Caco-2 (cell line): ENCODE measurements around the gene ADIPOQ. TPM values are rescaled to one million over a fixed set of nuclear protein-coding genes. Genes with fewer than 3 reads are reported as not detected.
"Not testable (repeated sequence)": the region's sequence is repeated elsewhere in the genome, so short reads cannot be mapped to it uniquely, and the experiment has no call there.

Experiments
- BruUV-seq: library from RNA; stranded (reverse); fragments of 400-500 nt; replicated peaks from 2 replicates; lab custom pipeline; 2021; lab: Mats Ljungman, UMichigan
- CTCF ChIA-PET: fragments of 300-600 bp; sonication (Branson Sonifier 250); formaldehyde crosslinking; loops from one replicate; lab custom pipeline; 2022; ENCODE audit warnings: antibody characterized with exemption; lab: Charles Lee
- POLR2A ChIA-PET: fragments of 300-600 bp; sonication (Branson Sonifier 250); formaldehyde crosslinking; loops from one replicate; lab custom pipeline; 2022; ENCODE audit warnings: antibody characterized with exemption; lab: Charles Lee
- DNase-seq, 2 experiments: peaks; one replicate each; pipeline versions ENCODE4 v3.0.0 to v3.0.0-alpha.2; 2020 to 2022
- H3K27me3 ChIP-seq: replicated peaks from 2 replicates; pipeline ENCODE4 v1.6.0; 2011; ENCODE audit warnings: low read length; ENCODE audit not compliant: control insufficient read depth, insufficient read depth
- H3K36me3 ChIP-seq: 2 replicates; pipeline ENCODE4 v1.5.1; 2011; ENCODE audit warnings: low read length; ENCODE audit not compliant: control insufficient read depth, insufficient read depth
- H3K4me1 ChIP-seq: fragments of 250-450 bp; sonication (Bioruptor Pico); 2 replicates; pipeline ENCODE4 v1.5.1; 2020; ENCODE audit warnings: mild to moderate bottlenecking
- H3K4me3 ChIP-seq: 2 replicates; pipeline ENCODE4 v1.5.1; 2011; ENCODE audit warnings: low read depth, mild to moderate bottlenecking, control low read depth, low read length
- H3K9me3 ChIP-seq: fragments of 250-450 bp; sonication (Bioruptor Pico); 2 replicates; pipeline ENCODE4 v1.5.1; 2020; ENCODE audit warnings: mild to moderate bottlenecking, moderate library complexity
- H3K27ac Mint-ChIP-seq: one replicate; pipeline ENCODE4 v1.8.0; 2022; ENCODE audit warnings: mixed read lengths; ENCODE audit not compliant: unreplicated experiment
- H3K27me3 Mint-ChIP-seq: one replicate; pipeline ENCODE4 v1.8.0; 2022; ENCODE audit warnings: mixed read lengths; ENCODE audit not compliant: insufficient read depth, unreplicated experiment
- H3K36me3 Mint-ChIP-seq: one replicate; pipeline ENCODE4 v1.8.0; 2022; ENCODE audit warnings: mild to moderate bottlenecking, mixed read lengths; ENCODE audit not compliant: insufficient read depth, unreplicated experiment
- H3K4me1 Mint-ChIP-seq: one replicate; pipeline ENCODE4 v1.8.0; 2022; ENCODE audit warnings: low read depth, mixed read lengths; ENCODE audit not compliant: unreplicated experiment
- H3K4me3 Mint-ChIP-seq: one replicate; pipeline ENCODE4 v1.8.0; 2022; ENCODE audit warnings: mild to moderate bottlenecking, moderate library complexity, mixed read lengths; ENCODE audit not compliant: unreplicated experiment
- H3K9me3 Mint-ChIP-seq: one replicate; pipeline ENCODE4 v1.8.0; 2022; ENCODE audit warnings: mixed read lengths; ENCODE audit not compliant: unreplicated experiment
- CTCF ChIP-seq, 2 experiments: fragments of 200-600 bp in 1 of 2; IDR thresholded peaks; 1 replicate in 1 of 2; 2 replicates in 1 of 2; pipeline versions ENCODE4 v1.5.1 to v1.8.0; 2011 to 2022; ENCODE audit warnings: antibody characterized with exemption in 1 of 2, control low read depth in 1 of 2, inconsistent platforms in 1 of 2, low read depth in 1 of 2, low read length in 1 of 2, mild to moderate bottlenecking in 1 of 2, moderate library complexity in 1 of 2; ENCODE audit not compliant: insufficient read depth in 1 of 2, severe bottlenecking in 1 of 2, unreplicated experiment in 1 of 2
- intact Hi-C: fragments of 100-400 bp; cut with micrococcal nuclease; formaldehyde crosslinking; loops from one replicate; pipeline ENCODE4 v1.10.0; 2022; ENCODE audit not compliant: unreplicated experiment
- total RNA-seq: library from RNA; stranded (reverse); gene quantifications from 2 replicates; pipeline ENCODE4 v1.2.3, GENCODE V29; 2022

Gene ADIPOQ
- total RNA-seq, 1 experiment from 2014 or later: not detected

GRCh38 chr3:186854146-186854545 lies 11.6 kb downstream of the ADIPOQ start:
- BruUV-seq: no TSS peak
- ChIA-PET CTCF (no interaction called here), POLR2A (no interaction called here)
- Histone ChIP-seq H3K36me3 (no peaks in the 10 kb centered on the region), H3K9me3 (0 out of 2 replicates have a peak, but pooled peaks cover 4% of the 10 kb centered on the region), H3K27me3 (no peaks in the 10 kb centered on the region), H3K4me1 (no peaks in the 10 kb centered on the region), H3K4me3 (no peak overlapping the region)
- no peak overlapping the region for H3K27ac Mint-ChIP-seq
- H3K27me3 Mint-ChIP-seq: no peaks in the 10 kb centered on the region
- TF ChIP-seq CTCF (IDR thresholded peaks at IDR 0.05; ENCODE audit: insufficient read depth in 1 of 2, low read depth in 1 of 2, low read length in 1 of 2, severe bottlenecking in 1 of 2, unreplicated experiment in 1 of 2): no peak
- H3K4me3 Mint-ChIP-seq: no peak overlapping the region
- H3K4me1 Mint-ChIP-seq: peaks cover 5% of the 10 kb centered on the region
- H3K36me3 Mint-ChIP-seq: no peaks in the 10 kb centered on the region
- H3K9me3 Mint-ChIP-seq: no peaks in the 10 kb centered on the region
- no peak for DNase-seq
- intact Hi-C loops: no loop called here

GRCh38 chr3:186854954-186855353 lies 12.4 kb downstream of the ADIPOQ start:
- no peaks in the 10 kb centered on the region for H3K36me3 ChIP-seq
- Mint-ChIP-seq H3K4me3 (no peak overlapping the region), H3K27me3 (no peaks in the 10 kb centered on the region), H3K9me3 (no peaks in the 10 kb centered on the region), H3K36me3 (no peaks in the 10 kb centered on the region), H3K27ac (no peak overlapping the region), H3K4me1 (no peaks in the 10 kb centered on the region)
- H3K9me3 ChIP-seq: 0 out of 2 replicates have a peak, but pooled peaks cover 4% of the 10 kb centered on the region
- H3K4me3 ChIP-seq: no peak overlapping the region
- no peak for DNase-seq
- no peaks in the 10 kb centered on the region for H3K27me3 ChIP-seq
- TF ChIP-seq CTCF (IDR thresholded peaks at IDR 0.05; ENCODE audit: insufficient read depth in 1 of 2, low read depth in 1 of 2, low read length in 1 of 2, severe bottlenecking in 1 of 2, unreplicated experiment in 1 of 2): no peak
- BruUV-seq: no TSS peak
- CTCF ChIA-PET: no interaction called here
- intact Hi-C loops: no loop called here
- no peaks in the 10 kb centered on the region for H3K4me1 ChIP-seq
- POLR2A ChIA-PET: no interaction called here

- no peak overlapping the region for H3K4me3 Mint-ChIP-seq
- no peak for TF ChIP-seq CTCF (IDR thresholded peaks at IDR 0.05; ENCODE audit: insufficient read depth in 1 of 2, low read depth in 1 of 2, low read length in 1 of 2, severe bottlenecking in 1 of 2, unreplicated experiment in 1 of 2)
- DNase-seq: no peak
- Histone ChIP-seq H3K4me3 (no peak overlapping the region), H3K4me1 (no peaks in the 10 kb centered on the region), H3K27me3 (no peaks in the 10 kb centered on the region), H3K36me3 (no peaks in the 10 kb centered on the region), H3K9me3 (0 out of 2 replicates have a peak, but pooled peaks cover 4% of the 10 kb centered on the region)
- H3K4me1 Mint-ChIP-seq: no peaks in the 10 kb centered on the region
- ChIA-PET POLR2A (no interaction called here), CTCF (no interaction called here)
- H3K27ac Mint-ChIP-seq: no peak overlapping the region
- BruUV-seq: no TSS peak
- H3K36me3 Mint-ChIP-seq: no peaks in the 10 kb centered on the region
- intact Hi-C loops: no loop called here
- H3K9me3 Mint-ChIP-seq: no peaks in the 10 kb centered on the region
- no peaks in the 10 kb centered on the region for H3K27me3 Mint-ChIP-seq
Observed at GRCh38 chr3:186857743-186858142, 15.2 kb downstream of the ADIPOQ start.

GRCh38 chr3:186865215-186865853 lies 22.8 kb downstream of the ADIPOQ start:
- H3K4me3 ChIP-seq, POLR2A ChIA-PET, intact Hi-C loops, H3K4me1 ChIP-seq, H3K36me3 Mint-ChIP-seq, H3K4me1 Mint-ChIP-seq, H3K27me3 Mint-ChIP-seq, H3K27me3 ChIP-seq, H3K27ac Mint-ChIP-seq, H3K4me3 Mint-ChIP-seq, H3K9me3 ChIP-seq, H3K36me3 ChIP-seq, BruUV-seq, DNase-seq, H3K9me3 Mint-ChIP-seq, CTCF ChIA-PET: not testable (repeated sequence)

GRCh38 chr3:186866095-186866494 lies 23.6 kb downstream of the ADIPOQ start:
- H3K4me1 ChIP-seq, H3K9me3 Mint-ChIP-seq, H3K4me3 Mint-ChIP-seq, DNase-seq, H3K4me1 Mint-ChIP-seq, H3K4me3 ChIP-seq, H3K27me3 ChIP-seq, H3K27ac Mint-ChIP-seq, BruUV-seq, CTCF ChIA-PET, H3K27me3 Mint-ChIP-seq, intact Hi-C loops, POLR2A ChIA-PET, H3K36me3 Mint-ChIP-seq, H3K36me3 ChIP-seq, H3K9me3 ChIP-seq: not testable (repeated sequence)
